HG03066 (cell line): ENCODE results near the gene FSTL1.

Experiments
- ATAC-seq: cut with Tn5 transposase; IDR thresholded peaks from one replicate; pipeline ENCODE4 v1.9.1; 2021; ENCODE audit warnings: low read depth; ENCODE audit not compliant: unreplicated experiment

FSTL1 gene

GRCh38 chr3:120441776-120442175, 9.0 kb downstream of the FSTL1 start:
- ATAC-seq = no peak

GRCh38 chr3:120440762-120441161, 10.0 kb downstream of the FSTL1 start:
- ATAC-seq = no peak

- ATAC-seq = no peak
Observed at GRCh38 chr3:120440001-120440703, 10.6 kb downstream of the FSTL1 start.

- no peak for ATAC-seq
Observed at GRCh38 chr3:120438665-120439370, 12.0 kb downstream of the FSTL1 start.

- no peak for ATAC-seq
Observed at GRCh38 chr3:120438216-120438615, 12.6 kb downstream of the FSTL1 start.

- no peak for ATAC-seq
Observed at GRCh38 chr3:120437559-120437958, 13.2 kb downstream of the FSTL1 start.

- ATAC-seq = no peak
Observed at GRCh38 chr3:120436523-120437050, 14.2 kb downstream of the FSTL1 start.

- no peak for ATAC-seq
Observed at GRCh38 chr3:120435621-120436020, 15.2 kb downstream of the FSTL1 start.

GRCh38 chr3:120433662-120434331, 17.0 kb downstream of the FSTL1 start:
- ATAC-seq = no peak

GRCh38 chr3:120432150-120432860, 18.5 kb downstream of the FSTL1 start:
- no peak for ATAC-seq

GRCh38 chr3:120429921-120430361, 20.9 kb downstream of the FSTL1 start:
- no peak for ATAC-seq

- ATAC-seq = no peak
Observed at GRCh38 chr3:120428924-120429323, 21.9 kb downstream of the FSTL1 start.

GRCh38 chr3:120427201-120427600, 23.6 kb downstream of the FSTL1 start:
- no peak for ATAC-seq

- ATAC-seq = no peak
Observed at GRCh38 chr3:120425572-120426250, 25.1 kb downstream of the FSTL1 start.

GRCh38 chr3:120424976-120425570, 25.7 kb downstream of the FSTL1 start:
- ATAC-seq = no peak

GRCh38 chr3:120424506-120424905, 26.3 kb downstream of the FSTL1 start:
- ATAC-seq = no peak

- no peak for ATAC-seq
Observed at GRCh38 chr3:120423432-120423831, 27.4 kb downstream of the FSTL1 start.

- no peak for ATAC-seq
Observed at GRCh38 chr3:120421926-120422325, 28.9 kb downstream of the FSTL1 start.

- no peak for ATAC-seq
Observed at GRCh38 chr3:120420928-120421551, 29.8 kb downstream of the FSTL1 start.
